BE2C (cell line): ENCODE data around the gene PLPPR1.

Experiments
- DNase-seq: peaks from one replicate; pipeline ENCODE4 v3.0.0-alpha.2; 2020
- H3K27me3 ChIP-seq: fragments of 250-450 bp; sonication (Bioruptor Pico); 2 replicates; pipeline ENCODE4 v1.5.1; 2020; ENCODE audit warnings: mild to moderate bottlenecking
- H3K36me3 ChIP-seq: fragments of 250-450 bp; sonication (Bioruptor Pico); 2 replicates; pipeline ENCODE4 v1.5.1; 2020; ENCODE audit warnings: mild to moderate bottlenecking
- H3K4me1 ChIP-seq: fragments of 250-450 bp; sonication (Bioruptor Pico); 2 replicates; pipeline ENCODE4 v1.5.1; 2020
- H3K4me3 ChIP-seq: 2 replicates; pipeline ENCODE4 v1.5.1; 2011; ENCODE audit warnings: low read depth, low read length
- H3K9me3 ChIP-seq: fragments of 250-450 bp; sonication (Bioruptor Pico); 2 replicates; pipeline ENCODE4 v1.5.1; 2020
- TF ChIP-seq, protein P1 (sequence below): IDR thresholded peaks from 2 replicates; pipeline ENCODE4 v1.5.1; 2012; ENCODE audit warnings: mild to moderate bottlenecking, low read depth, low read length

The PLPPR1 gene

DNA sequence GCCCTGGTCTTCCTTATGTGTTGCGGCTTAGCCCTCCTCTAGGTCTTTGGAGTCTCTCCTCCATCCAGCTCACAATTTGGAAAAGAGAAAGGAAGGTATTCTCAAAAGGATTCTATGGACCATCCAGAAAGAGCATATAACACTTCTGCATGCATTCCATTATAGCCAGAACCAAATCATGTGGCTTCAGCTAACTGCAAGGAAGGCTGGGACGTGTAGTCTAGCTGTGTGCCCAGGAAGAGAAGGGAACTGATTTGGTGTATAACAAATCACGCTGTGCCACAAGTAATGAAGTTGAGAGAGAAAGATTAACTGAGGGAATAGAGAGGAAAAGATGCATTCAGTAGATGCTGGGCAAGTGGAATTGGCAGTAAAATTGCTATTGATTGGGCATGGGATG is 43.7 kb downstream of the PLPPR1 start:
- Histone ChIP-seq H3K36me3 (no peaks in the 10 kb centered on the region), H3K9me3 (no peaks in the 10 kb centered on the region), H3K4me3 (no peak overlapping the region), H3K4me1 (no peaks in the 10 kb centered on the region), H3K27me3 (no peaks in the 10 kb centered on the region)
- TF ChIP-seq, protein P1, sequence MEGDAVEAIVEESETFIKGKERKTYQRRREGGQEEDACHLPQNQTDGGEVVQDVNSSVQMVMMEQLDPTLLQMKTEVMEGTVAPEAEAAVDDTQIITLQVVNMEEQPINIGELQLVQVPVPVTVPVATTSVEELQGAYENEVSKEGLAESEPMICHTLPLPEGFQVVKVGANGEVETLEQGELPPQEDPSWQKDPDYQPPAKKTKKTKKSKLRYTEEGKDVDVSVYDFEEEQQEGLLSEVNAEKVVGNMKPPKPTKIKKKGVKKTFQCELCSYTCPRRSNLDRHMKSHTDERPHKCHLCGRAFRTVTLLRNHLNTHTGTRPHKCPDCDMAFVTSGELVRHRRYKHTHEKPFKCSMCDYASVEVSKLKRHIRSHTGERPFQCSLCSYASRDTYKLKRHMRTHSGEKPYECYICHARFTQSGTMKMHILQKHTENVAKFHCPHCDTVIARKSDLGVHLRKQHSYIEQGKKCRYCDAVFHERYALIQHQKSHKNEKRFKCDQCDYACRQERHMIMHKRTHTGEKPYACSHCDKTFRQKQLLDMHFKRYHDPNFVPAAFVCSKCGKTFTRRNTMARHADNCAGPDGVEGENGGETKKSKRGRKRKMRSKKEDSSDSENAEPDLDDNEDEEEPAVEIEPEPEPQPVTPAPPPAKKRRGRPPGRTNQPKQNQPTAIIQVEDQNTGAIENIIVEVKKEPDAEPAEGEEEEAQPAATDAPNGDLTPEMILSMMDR = no peak
- DNase-seq = no peak

DNA sequence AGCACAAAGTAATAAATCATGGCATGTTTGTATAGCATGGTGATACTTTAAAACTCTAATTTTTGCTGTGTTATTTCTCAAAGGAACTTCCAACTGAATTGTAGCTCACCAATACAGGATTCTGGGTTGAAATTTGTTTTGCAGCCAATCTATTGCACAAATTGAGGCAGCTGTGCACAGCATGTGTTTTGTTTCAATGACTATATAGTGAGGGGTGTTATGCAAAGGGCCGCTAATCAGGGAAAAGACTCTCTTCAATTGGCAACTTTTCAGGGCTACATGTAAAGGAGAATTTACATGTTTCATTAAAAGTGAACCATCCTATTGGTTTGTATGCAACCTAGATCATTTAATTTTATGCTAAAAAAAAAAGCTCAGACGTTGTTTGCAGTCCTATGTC is 44.6 kb downstream of the PLPPR1 start:
- Histone ChIP-seq H3K4me1 (no peaks in the 10 kb centered on the region), H3K4me3 (no peak overlapping the region), H3K27me3 (no peaks in the 10 kb centered on the region), H3K9me3 (no peaks in the 10 kb centered on the region), H3K36me3 (no peaks in the 10 kb centered on the region)
- DNase-seq = no peak
- TF ChIP-seq, protein P1 = no peak

DNA sequence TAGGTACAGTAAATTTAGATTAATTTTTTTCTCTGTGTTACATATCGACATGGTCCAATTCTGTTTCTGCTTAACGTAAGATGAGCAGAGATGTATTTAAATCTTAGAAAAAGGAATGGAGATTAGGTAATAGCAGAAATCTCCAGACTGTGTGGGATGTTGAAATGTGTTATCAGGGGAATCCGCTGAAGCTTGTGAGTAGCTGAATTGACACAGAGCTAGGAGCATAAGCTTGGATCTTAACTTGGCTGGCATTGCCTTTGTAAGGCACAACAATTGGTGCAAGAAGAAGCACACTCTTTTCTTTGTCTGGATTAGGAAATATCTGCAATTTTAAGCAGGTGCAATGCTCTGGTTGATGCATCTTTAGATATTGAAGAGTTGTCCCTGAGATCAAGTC is 53.1 kb downstream of the PLPPR1 start:
- Histone ChIP-seq H3K4me1 (no peaks in the 10 kb centered on the region), H3K27me3 (no peaks in the 10 kb centered on the region), H3K9me3 (no peaks in the 10 kb centered on the region), H3K36me3 (no peaks in the 10 kb centered on the region), H3K4me3 (no peak overlapping the region)
- TF ChIP-seq, protein P1 = no peak
- DNase-seq = no peak

DNA sequence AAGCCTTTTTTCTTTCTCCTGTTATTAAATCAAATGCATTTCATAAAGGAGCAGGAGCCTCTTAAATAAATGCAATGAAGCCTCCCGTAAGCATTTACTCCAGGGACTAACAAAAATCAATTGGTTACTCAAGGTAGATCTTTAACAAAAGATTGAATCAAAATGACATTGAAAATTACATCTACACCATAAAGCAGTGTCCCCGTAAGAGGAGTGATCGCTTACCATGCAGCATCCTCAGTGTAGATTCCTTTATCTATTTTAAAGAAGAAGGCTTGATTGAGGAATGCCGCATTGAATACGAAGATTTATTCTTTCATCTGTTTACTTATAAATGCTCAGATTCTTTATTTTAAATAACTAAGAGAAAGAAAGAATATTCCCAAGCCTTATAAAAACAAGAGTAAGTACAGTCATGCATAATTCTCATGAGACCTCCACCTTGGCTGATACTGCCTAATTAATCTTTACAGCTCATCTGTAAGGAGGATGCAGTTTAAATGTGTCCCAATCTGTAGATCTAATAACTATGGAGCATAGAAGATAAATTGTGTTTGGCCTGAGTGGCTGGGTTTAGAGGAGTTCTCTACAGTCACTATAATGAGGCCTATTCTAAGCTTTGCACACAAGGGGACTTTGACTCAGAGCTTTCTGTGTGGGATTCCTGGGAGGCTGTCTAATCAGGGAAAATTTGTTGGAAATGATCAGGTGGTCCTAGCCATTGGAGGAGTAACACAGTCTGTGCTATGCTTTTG is 55.1 kb downstream of the PLPPR1 start:
- no peak overlapping the region for H3K4me3 ChIP-seq
- no peaks in the 10 kb centered on the region for H3K9me3 ChIP-seq
- no peaks in the 10 kb centered on the region for H3K4me1 ChIP-seq
- H3K36me3 ChIP-seq = no peaks in the 10 kb centered on the region
- no peak for DNase-seq
- H3K27me3 ChIP-seq = no peaks in the 10 kb centered on the region
- TF ChIP-seq, protein P1 = no peak

DNA sequence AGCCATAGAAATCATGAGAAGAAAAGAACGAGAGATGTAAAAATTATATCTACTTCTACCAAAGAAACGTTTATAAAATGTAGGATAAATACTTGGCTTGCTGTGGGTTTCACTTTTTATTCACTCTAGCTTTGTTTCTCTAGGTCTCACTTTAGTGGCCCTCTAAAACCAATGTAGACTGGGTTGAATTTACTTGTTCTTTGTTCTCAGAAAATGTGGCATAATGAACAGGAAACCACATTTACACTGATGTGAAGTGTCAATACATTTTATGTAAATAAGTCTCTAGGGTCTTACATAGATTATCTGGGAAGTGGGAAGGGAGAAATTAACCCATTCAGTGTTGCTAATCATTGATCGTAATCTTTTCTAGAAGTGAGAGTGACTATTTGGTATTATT is 58.9 kb downstream of the PLPPR1 start:
- TF ChIP-seq, protein P1 = no peak
- H3K4me1 ChIP-seq = no peaks in the 10 kb centered on the region

DNA sequence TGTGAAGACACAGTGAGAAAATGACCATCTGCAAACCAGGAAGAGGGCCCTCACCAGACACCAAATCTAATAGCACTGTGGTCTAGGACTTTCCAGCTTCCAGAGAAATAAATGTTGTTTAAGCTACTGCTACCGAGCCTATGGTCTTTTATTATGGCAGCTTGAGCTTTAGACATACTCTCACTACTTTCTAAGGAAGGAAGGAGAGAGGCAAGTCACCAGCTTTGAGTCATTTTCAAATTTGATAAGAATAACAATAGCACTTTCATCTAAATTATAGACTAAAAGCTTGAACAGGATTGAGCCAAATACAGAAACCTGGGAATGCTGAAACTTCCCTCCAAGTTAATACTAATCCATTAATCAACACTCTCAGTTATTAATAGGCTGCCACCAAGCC is 64.4 kb downstream of the PLPPR1 start:
- TF ChIP-seq, protein P1 = no peak
- DNase-seq = no peak
- Histone ChIP-seq H3K4me3 (no peak overlapping the region), H3K27me3 (no peaks in the 10 kb centered on the region), H3K9me3 (no peaks in the 10 kb centered on the region), H3K36me3 (no peaks in the 10 kb centered on the region), H3K4me1 (no peaks in the 10 kb centered on the region)

More for the DNA sequence above, 58.9 kb downstream of the PLPPR1 start:
- no peaks in the 10 kb centered on the region for H3K9me3 ChIP-seq
- H3K36me3 ChIP-seq = no peaks in the 10 kb centered on the region
- H3K27me3 ChIP-seq = no peaks in the 10 kb centered on the region
- no peak overlapping the region for H3K4me3 ChIP-seq
- DNase-seq = no peak
